COLO829 (cell line): ENCODE results near the gene CABLES1.
A peak's percentile ranks its signal among the peaks of the same experiment; 100 is the strongest.

ENCODE experiments used
- DNase-seq: peaks from one replicate; pipeline ENCODE4 v3.0.0; 2012; ENCODE audit warnings: low spot score

CABLES1 gene

DNA sequence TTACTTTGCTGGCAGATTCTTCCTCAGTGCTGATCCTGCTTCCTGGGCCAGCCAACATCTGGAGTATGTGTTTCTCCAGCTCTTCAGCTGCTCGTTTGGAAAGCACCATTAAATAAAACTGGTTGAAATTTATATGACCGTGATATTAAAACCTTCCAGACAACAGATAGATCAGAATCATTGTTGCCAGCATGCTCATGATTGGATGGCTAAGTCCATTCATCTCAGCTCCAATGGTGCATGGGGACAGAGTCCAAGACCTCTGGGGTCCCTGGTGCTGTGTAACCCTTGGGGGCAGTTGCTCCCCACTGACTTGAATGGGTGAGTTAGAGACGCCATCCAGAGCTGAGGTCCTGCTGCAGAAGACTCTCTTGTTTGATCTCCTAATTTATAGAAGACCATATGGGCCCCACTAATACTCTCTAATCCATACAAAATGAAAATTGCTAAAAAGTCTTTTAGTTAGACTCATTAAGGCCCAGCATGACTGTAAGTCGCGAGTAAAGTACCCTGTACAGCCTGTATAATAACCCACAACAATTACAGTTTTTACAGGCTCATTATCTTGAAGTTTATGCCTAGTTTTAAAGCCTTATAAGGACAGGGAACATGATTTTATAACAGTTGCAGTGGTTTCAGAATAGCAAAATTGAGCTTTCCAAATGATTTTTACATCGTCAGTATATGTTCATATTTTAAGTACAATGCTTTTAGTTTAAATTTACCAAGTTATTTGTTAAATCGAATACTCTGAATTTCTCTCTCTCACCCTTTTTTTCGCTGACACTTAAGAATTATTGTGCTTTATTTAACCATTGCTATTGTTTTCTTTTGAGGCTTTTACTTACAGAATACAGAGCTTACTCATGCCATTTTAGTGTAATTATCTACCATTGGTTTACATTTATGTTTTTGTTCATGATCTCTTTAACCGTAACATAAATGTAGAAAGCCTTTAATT is 60.0 kb downstream of the CABLES1 start:
- DNase-seq: no peak

DNA sequence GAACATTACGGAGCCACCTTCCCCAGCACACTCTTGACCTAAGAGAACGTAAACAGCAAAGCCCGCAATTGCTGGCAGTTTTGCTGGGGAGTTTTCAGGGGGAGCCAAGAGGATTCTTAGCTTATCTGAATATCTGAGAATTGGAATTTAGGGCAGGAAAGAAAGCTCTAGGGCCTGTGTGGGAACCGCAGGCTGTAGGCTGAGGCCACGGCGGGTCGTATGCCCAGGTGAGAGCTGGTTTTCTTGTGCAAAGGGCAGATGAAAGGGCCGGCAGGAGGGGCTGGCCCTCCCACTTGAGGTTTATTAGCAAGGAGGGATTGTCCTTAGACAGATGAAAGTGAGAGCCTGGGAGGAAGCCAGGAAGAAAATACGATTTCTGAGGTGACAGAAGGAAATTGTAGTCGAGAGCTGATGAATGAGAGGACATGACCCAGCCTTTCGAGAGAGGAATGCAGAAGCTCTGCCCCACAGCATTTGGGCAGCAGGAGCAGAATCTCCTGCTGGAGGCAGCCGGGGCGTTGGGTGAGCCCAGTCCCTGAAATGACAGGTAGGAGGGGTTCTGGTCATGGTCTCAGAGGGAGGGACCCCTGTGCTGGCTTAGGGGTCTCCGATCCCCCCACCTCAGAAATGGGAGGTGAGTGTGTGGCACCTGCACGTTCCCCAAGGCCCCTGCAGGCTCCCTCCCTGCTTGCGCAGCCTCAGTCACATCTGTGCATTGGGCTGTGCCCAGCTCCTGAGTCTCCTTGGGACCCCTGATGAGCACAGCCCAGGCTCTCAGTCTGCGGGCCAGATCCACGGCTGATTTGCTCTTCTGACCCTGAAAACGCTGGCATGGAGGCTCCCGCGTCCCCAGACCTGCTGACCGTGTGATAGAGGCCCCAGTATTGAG is 61.1 kb downstream of the CABLES1 start:
- DNase-seq: no peak

DNA sequence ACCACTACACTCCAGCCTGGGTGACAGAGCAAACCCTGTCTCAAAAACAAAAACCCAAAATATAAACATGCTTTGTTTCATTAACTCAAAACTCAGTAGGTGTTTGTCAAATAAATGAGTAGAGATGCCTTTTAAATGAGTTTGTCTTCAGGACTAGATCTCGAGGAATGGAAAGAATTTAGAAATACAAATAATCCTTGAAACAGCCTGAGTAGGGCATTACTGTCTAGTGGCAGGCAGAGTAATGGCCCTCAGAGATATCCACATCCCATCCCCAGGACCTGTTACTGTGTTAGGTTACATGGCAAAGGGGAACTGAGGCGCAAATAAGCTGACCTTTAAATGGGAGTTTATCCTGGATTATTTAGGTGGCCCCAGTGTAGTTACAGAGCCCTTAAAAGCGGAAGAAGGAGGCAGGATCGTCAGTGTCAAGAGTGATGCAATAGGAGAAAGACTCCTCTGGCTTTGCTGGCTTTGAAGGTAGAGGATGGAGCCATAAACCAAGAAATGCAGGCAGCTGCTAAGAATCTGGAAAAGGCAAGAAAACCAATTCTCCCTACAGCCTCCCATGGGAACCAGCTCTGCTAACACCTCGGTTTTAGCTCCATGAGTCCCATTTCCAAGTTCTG is 63.0 kb downstream of the CABLES1 start:
- DNase-seq: no peak

DNA sequence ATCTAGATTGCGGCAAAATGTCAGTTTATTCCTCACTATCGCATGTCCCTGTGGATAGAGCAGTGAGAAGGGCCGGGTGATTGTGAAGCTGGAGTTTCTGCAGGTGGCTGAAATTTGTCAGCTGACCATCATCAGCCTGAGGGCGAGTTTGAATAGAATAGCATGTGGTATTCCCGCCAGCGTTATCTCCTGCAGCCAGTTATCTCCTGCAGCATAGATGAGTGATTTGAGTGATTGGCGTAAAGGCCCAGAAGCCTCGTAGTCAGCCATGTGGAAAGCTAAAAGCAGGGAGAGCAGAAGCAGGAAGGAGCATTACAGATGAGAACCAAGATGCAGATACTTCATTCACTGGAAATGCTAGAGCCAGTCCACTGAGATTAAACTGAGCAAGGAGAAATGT is 65.5 kb downstream of the CABLES1 start:
- DNase-seq: no peak

DNA sequence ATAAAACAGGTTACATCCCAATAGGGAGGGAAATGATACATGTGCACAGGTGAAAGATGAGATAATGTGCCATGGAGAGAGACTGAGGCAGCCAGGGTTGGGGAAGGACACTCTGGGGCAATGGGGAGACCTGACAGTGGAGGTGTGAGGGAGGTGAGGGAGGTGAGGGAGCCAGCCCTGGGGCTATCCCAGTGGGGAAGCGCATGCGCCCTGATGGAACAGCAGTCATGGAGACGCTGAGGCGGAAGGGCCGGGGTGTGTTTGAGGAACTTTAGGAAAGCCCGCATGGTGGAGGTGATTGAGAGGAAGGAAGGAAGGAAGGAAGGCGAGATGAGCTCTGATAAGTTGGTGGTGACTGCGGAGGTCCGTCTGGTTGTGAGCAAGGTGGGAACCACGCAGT is 66.5 kb downstream of the CABLES1 start:
- DNase-seq: no peak

DNA sequence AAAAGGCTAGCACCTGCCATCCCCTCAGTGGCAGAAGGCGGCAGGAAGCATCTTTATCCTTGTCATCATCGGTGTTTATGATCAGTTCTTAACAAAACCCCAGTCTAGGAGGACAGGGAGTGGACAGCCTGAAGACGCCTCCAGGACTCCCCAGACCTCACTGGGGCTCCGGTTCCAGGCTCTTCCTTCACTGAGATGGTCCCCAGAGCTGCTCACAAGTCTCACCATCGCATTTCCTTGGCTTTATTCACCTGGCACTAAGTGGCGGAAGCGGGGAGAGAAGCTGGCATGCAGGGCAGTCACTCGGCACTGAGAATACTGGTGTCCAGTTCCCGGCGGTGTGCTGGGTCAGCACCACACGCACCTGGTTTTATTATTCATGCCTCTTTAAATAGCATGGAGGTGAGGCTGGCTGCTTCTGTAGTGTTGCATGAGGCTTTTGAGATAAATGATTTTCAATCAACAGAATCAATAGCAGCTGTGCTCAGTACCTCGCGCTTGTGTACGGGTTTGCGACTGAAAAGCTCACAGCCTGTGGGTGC is 68.7 kb downstream of the CABLES1 start:
- DNase-seq: no peak

DNA sequence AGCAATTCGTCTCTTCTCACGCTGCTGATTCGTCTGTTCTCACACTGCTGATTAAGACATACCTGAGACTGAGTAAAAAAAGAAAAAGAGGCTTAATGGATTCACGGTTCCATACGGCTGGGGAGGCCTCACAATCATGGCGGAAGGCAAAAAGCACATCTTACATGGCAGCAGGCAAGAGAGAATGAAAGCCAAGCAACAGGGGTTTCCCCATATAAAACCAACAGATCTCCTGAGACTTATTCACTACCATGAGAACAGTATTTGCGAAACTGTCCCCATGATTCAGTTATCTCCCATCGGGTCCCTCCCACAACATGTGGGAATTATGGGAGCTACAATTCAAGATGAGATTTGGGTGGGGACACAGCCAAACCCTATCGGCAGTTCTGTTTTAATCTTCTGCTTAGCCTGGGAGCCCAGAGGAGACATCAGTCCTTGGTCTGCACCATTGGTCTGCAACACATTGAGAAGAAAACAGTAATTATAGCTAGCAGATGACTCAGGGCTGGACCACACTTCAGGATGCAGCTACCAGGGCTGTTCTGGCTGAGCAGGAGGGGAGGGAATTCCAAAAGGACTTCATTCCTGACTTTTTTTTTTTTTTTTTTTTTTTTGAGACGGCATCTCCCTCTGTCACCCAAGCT is 69.4 kb downstream of the CABLES1 start:
- DNase-seq: no peak

DNA sequence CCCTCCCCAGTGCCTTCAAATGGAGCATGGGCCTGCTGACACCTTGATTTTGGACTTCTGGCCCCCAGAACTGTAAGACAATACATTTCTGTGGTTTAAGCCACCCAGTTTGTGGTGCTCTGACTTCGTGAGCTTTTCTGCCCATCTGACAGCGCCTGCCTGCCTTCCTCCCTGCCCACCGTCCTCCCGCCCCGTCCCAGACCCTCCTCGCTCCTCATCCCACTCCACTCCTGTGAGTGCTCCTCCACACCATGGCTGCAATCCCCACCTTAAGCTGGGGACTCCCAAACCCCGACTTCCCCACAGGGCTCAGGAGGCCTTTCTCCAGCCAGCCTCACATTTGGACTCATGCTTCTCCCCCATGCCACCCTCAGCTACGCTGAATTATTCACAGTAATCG is 70.7 kb downstream of the CABLES1 start:
- DNase-seq: no peak

DNA sequence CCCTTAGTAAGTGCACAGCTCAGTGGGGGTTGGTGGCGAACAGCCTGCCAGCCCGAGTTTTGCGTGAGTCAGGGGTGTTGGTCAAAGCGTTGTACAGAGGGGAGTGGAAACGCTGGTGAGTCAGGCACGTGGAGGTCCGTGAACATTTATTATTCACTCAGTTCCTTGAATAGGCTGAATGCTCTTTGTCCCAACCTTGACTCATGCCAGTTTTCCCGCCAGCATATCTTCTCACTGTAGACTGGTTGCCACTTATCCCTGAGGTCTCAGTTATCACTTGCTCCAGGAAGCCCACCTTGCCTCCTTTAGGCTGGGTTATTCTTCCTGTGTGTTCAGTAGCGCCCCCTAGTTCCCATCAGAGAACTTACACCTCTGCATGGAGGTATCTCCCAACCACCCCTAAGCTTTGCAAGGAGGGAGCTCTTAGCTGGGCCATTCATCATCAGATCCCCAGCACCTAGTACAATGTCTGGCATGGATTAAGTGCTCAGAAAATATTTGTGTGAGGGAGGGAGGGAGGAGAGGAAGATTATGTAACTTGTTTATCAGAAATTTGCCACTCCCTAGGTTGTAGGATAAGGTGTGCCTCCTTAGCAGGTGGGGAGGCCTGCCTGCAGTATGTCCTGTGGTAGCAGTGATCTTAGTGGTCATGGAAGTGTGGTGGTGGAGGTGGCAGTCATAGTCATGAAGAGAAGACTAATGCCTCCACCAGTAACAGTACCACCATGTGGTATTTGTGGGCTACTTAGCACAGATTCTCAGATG is 72.1 kb downstream of the CABLES1 start:
- no peak for DNase-seq

DNA sequence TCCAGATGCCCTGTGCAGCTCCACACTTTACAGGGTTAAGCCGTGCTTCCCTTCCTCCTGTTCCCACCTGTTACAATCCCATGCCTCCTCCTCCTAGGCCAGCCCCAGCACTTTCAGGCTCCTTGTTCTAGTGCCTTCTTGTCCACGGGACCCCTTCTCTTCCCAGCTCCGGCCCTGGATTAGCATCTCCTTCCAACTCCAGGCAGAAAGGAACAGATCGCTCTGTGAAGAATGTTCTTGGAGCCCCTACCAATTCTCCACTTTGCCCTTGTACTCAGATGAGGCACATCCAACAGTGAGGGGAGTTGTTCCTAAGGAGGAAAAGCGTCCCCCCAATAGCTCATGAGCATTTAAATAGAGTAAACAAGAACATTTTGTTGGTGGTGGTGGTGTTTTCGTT is 72.7 kb downstream of the CABLES1 start:
- DNase-seq: no peak

DNA sequence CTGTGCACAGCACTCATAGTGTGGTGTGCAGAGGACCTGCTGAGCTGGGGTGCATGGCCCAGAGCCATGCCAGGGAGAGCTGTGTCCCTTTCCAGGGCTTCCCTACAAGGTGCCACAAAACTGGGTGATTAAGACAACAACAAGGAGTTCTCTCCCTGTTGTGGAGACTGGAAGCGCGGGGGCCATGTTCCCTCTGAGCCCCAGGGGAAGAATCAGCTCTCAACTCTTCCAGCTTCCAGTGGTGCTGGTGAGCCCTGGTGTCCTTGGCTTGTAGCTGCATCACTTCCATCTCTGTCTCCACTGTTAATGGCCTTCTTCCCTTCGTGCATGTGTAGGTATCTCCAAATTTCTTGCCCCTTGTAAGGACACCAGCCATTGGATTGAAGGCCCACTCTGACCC is 73.3 kb downstream of the CABLES1 start:
- no peak for DNase-seq

DNA sequence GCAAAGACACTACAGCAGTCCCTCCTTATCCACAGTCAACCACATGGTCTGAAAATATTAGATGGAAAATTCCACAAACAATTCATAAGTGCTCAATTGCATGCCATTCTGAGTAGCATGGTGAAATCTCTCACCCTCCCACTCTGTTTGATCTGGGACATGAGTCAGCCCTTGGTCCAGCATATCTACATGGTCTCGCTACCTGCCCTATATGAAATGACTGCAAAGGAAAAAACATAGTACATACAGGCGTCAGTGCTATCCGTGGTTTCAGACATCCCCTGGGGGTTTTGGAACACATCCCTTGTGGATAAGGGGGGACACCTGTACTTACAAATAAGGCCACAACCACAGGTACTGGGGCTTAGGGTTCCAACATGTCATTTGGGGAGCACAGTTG is 73.7 kb downstream of the CABLES1 start:
- DNase-seq: no peak

DNA sequence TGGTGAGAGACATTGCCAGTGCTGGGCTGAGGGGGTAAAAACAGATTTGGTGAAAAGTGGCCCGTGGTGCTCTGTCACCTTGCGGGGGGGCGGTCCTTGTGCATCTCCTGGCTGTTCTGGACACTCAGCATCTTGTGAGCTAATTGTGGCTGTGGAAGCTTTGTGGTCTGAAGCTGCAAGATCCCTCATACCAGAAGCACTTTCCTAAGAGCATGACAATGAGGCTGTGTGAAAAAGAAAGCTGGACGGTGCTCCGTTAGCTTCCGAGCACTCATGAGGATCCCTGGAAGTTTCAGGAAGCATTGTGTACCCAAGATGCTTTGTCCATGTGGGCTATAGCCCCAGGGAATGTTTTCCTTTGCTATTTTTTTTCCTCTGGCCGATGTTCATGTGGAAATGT is 74.5 kb downstream of the CABLES1 start:
- DNase-seq: no peak

DNA sequence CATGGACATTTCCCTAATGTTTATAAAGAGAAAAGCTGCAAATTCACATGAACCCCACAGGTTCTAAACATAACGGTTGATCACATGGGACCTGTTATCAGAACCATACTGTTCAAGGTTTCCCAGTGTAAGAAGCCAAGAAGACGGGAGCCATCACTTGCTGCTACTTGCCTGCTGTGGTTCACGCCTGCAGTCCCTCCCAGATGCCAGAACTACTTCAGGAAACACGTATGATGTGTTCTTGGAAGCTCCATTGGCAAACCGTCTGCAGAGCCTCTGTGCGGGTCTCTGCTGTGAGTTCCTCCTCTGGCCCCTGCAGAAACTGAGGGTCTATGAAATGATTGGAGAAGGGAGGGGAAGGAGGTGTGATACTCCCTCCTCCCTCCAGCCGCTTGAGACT is 75.2 kb downstream of the CABLES1 start:
- no peak for DNase-seq

DNA sequence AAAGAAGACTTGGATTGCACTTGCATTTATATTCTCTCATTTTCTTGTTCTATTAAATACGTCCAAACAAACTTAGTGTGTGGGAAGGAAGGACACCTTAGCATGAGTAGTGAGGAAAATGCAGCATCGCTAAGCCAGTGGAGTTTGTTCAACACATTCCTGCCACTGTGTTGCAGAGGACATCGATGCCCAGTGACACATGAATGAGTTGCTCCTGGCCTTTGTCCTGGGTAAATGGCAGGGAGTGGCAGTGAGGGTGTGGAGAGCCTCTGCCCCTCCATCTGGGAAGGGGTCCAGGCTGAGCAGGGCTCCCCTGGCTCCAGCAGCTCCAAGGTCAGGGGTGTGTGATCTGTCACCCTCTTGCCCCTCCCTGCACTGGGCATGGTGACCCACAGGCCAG is 75.9 kb downstream of the CABLES1 start:
- no peak for DNase-seq

DNA sequence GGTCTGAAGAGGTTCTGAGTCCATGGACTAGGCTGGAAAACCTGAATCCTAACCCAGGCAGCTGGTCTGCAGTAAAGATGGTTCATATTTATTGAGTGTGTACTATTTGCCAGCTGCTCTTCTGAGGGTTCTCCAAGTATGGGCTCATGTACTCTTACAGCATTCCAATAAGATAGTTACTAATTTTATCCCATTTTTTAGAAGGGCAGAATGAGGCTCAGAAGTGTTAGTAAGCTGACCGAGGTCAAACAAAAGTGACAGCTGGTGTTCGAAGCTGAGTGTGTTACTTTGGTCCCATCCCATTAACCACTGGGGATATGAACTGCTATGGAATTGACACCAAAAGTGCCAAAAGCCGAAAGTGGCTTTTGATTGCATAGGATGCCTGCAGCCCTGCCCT is 76.9 kb downstream of the CABLES1 start:
- no peak for DNase-seq

DNA sequence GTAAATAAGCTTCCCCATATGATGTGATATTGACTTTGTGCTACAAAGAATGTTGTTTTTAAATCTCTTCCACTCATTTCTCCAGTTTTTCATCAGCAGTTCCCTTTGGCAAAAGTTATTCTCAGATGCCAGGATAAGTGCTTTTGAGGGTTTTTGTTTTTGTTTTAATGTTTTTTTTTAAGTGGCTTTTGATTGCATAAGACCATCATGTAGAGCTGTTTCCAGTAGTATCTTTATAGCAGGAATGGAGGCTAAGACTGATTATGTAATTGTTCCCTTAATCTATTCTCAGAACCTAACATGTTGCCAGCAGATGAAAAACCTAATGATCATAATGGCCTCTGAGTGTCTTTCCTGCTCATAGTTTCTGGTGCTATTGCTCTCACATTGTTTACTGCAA is 77.9 kb downstream of the CABLES1 start:
- no peak for DNase-seq

DNA sequence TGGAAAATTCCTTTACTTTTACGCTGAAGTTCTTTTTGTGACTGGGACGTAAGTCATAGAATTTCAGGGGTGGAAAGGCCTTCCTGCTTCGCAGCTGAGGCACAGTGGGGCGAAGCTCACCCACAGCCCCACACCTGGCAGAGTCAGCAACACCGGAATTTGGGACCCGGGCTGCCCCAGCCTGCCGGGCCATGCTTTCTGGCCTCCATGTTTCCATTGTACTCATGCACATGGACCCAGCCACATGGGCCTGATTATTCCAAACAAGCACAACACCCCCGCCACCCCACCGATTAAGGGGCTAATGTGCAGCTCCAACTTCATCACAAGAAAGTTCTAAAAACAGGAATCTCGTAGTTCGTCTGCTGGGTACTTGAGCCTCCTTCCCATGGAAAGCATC is 82.5 kb downstream of the CABLES1 start:
- no peak for DNase-seq

DNA sequence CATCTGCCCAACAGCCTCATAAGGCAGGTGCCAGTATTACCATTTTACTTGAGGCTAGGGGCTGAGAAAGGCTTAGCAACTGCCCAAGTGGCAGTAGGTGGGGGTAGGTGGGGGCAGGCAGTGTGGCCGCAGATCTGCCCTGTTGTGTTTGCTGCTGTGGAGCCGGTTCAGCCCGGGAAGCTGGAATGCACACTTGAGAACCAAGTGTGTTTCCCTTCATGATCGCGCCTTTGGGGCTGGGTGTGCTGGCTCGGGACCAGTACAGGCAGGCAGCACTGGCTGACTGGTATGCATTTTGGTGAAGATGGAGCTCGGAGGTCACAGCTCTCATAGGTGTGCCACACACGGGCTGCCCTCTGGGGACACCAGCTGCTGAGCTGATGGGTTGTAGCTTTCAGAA is 85.1 kb downstream of the CABLES1 start:
- no peak for DNase-seq

DNA sequence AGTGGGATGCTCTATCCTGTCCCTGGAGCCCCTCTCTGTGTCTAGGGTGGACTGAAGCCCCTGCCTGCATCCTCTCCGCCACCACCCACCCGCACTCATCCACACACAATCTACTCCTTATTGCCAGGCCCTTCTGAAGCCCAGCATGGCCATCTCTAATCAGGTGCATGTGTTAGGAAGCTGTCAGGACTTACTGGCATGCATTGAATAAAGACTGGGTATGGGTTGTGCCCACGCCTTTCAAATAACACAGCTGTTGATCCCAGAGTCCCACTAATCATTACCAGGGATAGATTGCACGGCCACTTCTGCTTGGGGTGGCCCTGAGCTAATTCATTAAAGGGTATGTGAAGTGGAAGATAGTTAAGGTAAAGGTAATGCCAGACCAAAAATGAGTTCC is 88.4 kb downstream of the CABLES1 start:
- peak; percentile 13 for DNase-seq

DNA sequence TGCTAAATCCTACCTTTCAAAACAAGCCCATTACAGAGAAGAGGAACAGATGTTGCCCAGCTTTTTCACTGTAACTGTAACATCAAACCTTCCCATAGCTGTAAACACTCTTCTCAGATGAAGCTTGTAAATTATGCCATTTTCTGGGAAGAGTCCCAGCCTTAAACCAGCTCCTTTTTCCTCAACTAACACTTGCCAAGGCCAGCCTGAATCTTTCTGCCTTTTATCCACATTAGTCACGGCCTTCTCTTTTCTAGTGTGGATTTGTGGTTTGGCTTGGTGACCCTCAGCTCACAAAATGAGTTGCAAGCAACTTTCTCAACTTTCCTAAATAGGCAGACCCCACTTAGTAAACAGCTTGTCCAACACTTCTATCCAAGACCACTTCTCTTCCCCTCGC is 90.2 kb downstream of the CABLES1 start:
- DNase-seq: no peak
